Left renal cortex interstitium (tissue), 4 donors: ENCODE measurements around the gene RELT. TPM values are rescaled to one million over a fixed set of nuclear protein-coding genes. Genes with fewer than 3 reads are reported as not detected.

Experiments used
- DNase-seq, 4 donors: peaks; one replicate each; pipeline ENCODE4 v3.0.0-alpha.2; 2013; ENCODE audit warnings: low read depth in 4 of 4, low spot score in 2 of 4, missing footprints in 1 of 4
- polyA plus RNA-seq, 4 donors: library from polyadenylated mRNA; unstranded; fragments of 120-200 nt; gene quantifications; one replicate each; pipeline ENCODE4 v1.2.1, GENCODE V29; 2013; ENCODE audit not compliant: insufficient read length in 4 of 4

Gene RELT
- polyA plus RNA-seq, 4 donors: 2.2 to 4.9 (median 4.3) TPM

DNA sequence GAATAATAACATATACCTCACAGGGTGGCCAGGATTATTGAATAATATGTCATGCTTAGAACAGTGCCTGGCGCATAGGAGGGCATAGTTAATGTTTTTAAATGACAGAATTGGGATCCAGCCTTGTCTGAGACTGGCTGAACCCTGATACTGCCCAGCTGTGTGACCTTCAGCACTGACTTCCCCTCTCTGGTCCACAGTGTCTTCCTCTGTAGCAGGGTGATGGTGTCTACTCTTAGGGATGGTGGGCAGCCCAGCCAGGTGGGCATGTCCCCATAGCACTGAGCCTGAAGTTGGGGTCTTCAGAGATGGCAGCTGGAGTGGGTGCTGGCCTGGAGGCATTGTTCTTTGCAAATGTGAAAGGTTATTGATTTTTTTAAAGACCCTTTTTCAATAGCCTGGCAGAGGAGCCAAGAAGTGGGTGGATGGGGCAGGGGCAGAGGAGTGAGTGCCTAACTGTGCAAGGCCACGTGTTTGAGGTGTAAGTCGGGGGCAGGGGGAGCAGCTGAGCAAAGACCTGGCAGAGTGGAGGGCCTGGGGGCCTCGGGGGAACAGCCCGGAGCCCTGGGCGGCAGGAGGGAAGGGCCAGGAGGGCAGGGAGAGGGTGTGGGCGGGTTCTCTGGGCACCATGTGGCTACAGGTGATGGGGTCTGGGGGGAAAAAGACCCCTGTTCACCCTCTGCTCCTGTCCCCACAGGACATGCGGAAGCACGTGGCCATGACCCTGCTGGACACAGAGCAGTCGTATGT is 29.8 kb upstream of the RELT start:
- DNase-seq: no peak

DNA sequence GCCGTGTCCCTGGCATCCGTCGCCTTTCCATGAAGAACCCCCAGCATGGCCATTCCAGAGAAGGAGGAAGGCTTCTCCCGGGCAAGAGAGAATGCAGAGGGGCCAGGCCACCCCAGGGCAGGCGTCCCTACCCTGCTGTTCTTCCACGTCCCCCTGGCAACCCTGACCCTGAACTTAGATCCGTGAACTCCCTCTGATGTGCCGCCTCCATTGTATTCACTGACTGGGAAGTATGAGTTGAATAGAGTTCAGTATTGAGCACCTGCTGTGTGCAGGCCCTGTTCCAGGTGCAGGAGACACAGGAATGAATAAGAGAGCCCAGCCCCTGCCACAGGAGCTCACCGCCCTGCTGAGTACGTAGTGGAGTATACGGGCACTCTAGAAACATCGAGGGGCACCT is 29.1 kb upstream of the RELT start:
- no peak for DNase-seq

DNA sequence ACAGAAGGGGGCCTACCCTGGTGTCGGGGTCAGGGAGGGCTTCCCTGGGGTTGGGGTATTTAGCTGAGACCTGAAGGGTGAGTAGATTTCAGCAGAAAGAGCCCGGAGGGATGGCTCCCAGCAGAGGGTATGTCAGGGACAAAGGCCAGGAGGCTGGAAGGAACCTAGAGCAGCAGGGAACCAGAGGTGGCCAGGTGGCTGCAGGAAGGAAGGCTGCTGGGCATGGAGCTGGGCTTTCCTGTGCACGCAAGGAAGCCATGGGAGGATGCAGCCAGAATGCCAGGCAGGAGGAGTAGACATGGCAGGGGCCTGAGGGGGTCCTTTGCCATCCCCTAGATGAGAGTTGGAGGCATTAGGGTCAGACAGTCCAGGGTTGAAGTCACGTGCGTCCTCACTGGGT is 27.4 kb upstream of the RELT start:
- DNase-seq: no peak

DNA sequence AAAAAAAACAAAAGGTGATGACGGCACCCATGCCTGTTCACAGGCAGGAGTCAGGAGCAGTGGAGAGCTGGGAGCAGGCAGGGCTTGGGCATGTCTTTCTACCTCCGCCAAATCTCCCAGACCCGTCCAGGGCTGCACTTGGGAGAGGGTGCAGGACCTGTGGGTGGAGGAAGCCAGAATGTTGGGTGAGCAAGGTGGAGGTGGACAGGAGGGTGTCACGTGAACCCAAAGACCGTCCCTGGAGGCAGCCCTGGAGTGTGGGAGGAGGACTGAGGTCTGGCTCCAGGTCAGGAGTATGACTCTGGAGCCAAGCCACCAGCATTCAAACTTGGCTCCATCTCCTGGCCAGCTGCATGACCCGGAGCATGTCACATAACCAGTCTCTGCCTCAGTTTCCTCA is 26.6 kb upstream of the RELT start:
- no peak for DNase-seq

DNA sequence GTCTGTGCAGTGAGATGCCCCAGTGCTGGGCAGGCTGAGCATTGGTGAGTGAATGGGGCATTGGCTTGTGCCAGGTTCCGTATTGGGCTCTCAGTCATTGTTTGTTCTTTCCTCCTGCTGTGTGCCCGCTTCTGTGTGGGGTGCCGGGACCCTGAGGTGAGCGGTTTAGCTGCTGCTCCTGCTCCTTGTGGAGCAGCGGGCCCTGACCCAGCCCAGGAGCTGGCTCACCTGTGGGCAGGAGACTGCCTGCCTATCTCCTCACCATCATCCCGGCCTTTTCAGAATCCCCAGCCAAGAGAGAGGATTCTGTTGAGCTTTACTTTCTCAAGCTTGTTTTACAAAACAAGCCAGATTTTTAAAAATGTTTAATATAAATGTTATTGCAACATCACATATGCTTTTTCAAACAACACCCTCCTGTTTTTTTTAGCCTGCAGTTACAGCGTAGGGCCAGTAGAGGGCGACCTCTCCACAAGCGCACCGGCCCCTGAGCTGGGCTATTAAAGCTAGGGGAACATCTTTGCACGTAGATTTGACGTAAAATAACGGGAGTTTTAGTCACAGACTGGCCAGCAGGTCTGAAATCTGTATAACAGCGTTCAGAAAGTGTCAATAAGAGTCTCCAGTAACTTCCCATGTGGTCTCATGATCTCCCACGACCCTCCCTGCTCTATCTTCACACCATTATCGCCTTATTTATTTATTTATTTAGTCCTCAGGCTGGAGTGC is 25.1 kb upstream of the RELT start:
- DNase-seq: no peak

DNA sequence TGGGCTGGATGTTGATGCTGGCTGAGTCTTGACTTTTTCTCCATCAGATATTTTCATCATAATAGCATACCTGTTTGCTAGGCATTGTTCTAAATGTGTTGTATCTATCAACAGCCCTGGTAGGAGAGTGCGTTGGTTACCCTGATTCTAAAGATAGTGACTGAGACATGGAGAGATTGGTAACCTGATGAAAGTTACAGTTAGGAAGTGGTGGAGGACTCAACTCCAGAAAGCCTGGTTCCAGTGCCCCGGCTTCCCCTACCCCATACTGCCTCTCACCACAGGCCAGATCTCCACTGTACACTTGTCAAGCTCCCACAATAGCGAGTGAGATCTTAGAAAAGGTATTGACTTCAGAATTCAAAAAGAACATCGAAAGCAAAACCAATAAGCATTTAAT is 22.8 kb upstream of the RELT start:
- DNase-seq: no peak

DNA sequence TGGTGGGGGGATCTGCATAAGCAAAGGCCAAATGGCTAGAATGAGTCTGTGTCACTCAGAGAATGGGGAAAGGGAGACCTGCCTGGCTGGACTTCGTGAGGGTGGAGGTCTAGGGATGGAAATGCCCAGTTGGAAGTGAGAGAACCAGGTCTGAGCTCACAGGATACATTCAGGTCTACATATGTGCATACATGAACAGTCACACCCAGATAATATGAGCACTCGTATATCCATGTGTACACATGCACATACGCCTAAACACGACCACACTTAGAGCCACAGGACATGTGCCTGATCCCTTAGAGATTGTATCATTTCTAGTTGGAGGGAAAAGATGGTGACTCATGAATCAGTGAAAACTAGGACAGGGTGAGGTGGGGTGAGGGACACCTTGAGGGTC is 21.1 kb upstream of the RELT start:
- no peak for DNase-seq

DNA sequence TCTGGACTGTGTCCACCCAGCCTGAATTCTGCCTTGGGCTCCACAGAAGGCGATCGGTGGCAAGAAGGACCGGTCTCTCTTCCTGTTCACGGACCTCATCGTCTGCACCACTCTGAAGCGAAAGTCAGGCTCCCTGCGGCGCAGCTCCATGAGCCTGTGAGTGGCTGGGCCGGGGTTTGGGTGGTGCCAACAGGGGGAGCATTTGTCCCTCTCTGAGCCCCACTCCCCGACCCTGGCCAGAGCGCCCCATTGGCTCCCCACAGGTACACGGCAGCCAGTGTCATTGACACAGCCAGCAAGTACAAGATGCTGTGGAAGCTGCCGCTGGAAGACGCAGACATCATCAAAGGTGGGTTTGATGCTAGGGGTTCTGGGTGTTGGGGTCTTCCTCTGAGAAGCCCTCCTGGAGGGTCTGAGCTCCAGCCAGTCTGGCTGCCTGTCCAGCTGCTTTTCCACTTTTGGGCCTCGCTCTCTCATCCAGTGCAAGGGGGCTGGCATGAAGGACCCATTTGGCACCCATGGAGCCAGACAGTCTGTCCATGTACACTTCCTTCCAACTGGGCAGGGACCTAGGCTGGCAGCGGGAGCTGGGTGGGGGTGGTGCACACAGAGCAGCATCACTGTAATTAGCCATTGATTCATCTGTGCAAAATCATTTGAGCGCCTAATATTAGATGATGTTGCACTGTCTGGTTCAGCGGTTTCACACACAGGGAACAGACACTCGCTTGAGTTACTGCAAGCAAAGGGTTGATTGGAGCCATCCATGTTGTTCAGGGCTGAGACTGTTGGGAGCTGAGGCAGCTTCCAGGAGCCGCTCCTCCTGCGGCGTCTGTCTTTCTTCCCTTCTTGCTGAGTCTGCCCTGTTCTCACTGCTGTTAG is 19.0 kb upstream of the RELT start:
- DNase-seq: no peak

DNA sequence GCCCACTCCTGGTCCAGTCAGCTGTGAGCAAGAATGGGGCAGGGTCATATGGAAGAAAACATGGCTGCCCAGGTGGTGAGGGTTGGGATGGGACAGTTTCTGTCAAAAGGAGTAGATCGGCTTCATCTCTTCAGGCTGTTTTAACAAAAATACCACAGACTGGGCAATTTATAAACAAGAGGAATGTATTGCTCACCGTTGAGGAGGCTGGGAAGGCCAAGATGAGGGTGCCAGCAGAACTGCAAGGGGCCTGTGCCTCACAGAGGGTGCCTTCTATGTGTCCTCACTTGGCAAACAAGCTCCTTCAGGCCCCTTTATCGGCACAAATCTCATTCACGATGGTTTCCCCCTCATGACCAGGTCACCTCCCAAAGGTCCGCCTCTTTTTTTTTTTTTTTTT is 18.1 kb upstream of the RELT start:
- no peak for DNase-seq

DNA sequence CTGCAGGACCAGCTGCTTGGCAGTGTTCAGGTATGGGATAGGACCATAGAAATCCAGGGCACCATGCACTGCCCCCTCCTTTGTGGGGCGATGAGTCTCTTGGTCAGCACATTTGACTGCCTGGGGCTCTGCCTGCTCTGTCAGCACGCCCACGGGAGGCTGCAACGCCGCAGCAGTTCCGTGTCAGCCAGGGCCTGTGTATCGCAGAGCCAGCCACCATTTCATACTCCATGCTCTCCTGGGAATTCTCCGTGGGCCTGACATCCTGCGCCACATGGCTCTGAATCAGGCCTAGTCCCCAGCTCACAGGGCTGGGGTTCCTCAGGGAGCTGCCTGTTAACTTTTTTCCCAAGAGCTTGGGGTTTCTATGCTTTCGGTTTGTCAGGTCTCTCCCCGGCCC is 16.9 kb upstream of the RELT start:
- no peak for DNase-seq

DNA sequence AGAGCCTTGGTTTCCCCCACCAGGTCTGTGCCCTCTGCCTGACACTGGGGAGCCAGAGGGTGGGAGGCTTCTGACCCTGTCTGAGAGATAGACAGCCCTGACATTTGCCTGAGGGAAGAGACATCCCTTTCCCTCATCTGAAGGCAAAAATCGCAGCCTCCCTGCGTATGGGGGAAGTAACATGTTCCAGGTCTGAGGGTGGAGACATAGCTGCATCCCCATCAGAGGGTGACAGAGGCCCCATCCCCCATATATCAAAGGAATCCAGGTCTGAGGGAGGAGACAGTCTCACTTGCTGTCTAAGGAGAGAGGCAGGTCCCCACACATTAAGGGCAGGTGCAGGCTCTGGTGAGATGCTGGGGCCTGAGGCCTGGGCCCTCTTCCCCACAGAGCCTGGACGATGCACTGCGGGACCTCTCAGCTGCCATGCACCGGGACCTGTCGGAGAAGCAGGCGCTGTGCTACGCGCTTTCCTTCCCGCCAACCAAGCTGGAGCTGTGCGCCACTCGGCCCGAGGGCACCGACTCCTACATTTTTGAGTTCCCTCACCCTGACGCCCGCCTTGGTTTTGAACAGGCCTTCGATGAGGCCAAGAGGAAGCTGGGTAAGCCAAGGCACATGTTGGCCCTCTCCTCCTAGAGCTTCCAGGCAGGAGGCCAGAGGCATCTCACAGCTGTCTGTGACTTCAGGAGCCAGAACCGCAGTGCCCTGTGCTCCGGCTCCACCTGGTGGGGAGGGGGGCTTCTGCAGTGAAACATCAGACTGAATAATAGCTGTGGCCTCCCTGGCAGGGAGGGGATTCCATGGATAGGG is 16.1 kb upstream of the RELT start:
- DNase-seq: no peak

DNA sequence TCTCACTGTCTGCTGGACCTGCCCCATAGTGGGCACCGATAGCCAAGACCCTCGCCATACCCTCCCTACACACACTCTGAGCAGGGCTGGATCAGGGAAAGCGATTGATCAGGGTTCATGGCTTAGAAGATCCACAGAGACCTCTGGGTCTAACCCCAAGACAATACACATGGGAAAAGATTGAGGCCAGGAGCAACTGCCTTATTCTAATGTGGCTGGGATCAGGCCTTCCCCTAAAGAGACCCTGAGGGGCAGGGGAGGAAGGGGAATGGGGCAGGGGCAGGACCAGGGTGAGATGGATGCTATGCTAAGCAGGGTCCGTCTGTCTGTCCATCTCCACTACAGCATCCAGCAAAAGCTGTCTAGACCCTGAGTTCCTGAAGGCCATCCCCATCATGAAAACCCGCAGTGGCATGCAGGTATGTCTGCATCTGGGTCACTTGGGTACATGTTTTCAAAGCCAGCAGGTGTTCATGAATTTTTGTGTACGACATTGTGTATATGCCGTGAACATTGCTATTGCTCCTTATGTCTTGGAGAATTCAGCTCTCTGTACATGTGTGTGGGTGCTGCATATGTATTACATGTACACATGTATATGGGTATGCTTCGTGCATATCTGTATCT is 15.3 kb upstream of the RELT start:
- DNase-seq: no peak

DNA sequence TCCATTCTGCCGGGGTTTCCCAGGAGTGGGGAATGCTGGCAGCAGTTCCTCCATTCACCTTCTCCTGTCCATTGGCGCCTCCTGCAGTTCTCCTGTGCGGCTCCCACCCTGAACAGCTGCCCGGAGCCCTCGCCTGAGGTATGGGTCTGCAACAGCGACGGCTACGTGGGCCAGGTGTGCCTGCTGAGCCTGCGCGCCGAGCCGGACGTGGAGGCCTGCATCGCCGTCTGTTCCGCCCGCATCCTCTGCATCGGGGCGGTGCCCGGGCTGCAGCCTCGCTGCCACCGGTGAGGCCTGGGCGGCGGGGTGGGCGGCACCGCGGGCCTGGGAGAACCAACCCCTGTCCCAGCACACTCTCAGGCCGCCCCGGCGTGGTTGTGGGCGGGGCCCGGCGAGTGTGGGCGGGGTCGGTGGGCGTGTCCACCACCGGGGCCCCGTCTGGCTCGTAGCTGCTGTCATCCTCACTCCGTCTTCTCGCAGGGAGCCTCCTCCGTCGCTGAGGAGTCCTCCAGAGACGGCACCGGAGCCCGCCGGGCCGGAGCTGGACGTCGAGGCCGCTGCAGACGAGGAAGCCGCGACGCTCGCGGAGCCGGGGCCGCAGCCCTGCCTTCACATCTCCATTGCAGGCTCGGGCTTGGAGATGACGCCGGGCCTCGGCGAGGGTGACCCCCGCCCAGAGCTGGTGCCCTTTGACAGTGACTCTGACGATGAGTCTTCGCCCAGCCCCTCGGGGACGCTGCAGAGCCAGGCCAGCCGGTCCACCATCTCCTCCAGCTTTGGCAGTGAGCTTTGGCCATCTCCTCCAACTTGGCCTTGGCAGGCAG is 14.0 kb upstream of the RELT start:
- no peak for DNase-seq

DNA sequence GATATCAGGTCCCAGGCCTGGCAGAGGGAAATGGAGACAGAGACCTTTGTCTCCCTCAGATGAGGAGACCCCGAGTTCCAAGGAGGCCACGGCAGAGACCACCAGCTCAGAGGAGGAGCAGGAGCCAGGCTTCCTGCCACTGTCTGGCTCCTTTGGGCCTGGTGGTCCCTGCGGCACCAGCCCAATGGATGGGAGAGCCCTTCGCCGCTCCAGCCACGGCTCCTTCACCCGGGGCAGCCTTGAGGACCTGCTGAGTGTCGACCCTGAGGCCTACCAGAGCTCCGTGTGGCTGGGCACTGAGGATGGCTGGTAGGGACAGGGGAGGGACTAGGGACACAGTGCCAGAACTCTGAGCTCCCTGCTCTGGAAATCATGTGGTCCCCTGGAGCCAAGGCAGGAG is 13.1 kb upstream of the RELT start:
- no peak for DNase-seq

DNA sequence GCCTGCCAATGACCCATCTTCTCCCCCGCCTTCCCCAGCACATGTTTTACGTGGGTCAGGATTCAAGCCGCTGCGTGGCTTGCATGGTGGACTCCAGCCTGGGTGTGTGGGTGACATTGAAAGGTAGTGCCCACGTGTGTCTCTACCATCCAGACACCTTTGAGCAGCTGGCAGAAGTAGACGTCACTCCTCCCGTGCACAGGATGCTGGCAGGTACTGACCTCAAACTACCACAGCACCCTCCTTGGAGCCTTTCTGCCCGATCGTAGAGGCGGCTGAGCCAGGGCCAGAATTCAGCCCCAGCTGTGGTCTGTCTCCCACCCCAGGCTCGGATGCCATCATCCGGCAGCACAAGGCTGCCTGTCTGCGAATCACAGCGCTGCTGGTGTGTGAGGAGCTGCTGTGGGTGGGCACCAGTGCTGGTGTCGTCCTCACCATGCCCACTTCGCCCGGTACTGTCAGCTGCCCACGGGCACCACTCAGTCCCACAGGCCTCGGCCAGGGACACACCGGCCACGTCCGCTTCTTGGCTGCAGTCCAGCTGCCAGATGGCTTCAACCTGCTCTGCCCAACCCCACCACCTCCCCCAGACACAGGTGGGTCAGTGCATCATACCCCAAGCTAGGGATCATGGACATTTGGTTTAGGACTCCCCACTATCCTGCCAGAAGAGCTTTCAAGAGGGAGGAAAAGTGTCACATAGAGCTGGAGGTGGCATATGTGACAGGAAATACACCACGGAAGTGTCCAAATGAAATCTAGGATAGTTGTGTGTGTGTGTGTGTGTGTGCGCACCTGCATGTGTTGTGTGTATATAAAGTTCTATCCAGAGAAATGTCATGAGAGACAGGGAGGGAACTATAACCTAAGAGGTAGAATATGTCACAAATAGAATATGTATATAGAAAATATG is 10.6 kb upstream of the RELT start:
- no peak for DNase-seq

DNA sequence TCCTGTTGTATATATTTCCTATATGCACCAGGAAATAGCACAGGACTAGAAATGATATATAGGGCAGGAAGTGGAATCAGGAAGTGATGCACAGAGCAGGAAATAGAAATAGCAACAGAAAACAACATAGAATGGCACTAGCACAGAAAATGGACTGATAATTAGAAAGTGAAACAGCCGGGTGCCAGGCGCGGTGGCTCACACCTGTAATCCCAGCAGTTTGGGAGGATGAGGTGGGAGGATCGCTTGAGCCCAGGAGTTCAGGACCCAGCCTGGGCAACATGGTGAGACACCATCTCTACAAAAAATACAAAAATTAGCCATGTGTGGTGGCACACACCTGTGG is 10.0 kb upstream of the RELT start:
- DNase-seq: no peak

DNA sequence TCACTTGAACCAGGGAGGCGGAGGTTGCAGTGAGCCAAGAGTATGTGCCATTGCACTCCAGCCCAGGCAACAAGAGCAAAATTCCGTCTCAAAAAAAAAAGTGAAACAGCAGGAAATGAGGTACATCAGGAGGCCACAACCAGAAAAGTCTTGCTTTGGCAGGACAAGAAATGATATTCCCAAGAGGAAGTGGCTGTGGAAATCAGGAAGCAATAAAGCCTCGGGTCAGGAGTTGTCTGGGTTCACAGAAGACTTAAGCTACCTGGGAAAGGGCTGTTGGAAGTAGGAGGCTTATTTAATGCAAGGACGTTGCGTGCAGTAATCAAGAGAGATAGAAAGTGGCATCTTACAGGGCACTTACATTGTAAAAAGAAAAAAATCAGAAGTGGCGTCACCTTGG is 9.2 kb upstream of the RELT start:
- DNase-seq: no peak

DNA sequence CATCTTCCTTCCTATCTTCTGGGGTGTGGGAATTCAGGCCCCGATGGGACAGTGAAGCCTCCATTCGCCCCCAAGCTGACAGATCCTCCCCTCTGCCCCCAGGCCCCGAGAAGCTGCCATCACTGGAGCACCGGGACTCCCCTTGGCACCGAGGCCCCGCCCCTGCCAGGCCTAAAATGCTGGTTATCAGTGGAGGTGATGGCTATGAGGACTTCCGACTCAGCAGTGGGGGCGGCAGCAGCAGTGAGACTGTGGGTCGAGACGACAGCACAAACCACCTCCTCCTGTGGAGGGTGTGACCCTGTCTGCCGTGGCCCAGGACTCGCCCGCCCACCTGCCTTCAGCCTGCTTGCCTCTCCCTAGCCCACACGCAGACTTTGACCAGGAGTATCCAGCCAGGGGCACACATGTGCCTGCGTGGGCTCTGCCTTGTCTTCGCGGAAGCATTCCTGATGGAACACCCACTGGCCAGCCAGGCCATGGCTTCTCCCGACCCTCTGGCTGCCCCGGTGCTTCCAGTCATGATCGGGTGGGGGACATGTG is 8.6 kb upstream of the RELT start:
- DNase-seq: no peak
